Suprapubic skin (tissue), 4 donors: ENCODE data around the gene CYB5B. TPM values are rescaled to one million over a fixed set of nuclear protein-coding genes. Genes with fewer than 3 reads are reported as not detected.

Experiments used
- DNase-seq, 2 donors: peaks; one replicate each; pipeline ENCODE4 v3.0.0-alpha.2; 2019; ENCODE audit warnings: low spot score in 2 of 2
- H3K27ac ChIP-seq: fragments of 200-600 bp; sonication (generic); one replicate; pipeline ENCODE4 v1.5.1; 2019
- H3K27me3 ChIP-seq: fragments of 200-600 bp; sonication (generic); one replicate; pipeline ENCODE4 v1.5.1; 2019
- H3K36me3 ChIP-seq: fragments of 200-600 bp; sonication (generic); one replicate; pipeline ENCODE4 v1.5.1; 2019
- H3K4me1 ChIP-seq: fragments of 200-600 bp; sonication (generic); one replicate; pipeline ENCODE4 v1.5.1; 2019
- H3K4me3 ChIP-seq: fragments of 200-600 bp; sonication (generic); one replicate; pipeline ENCODE4 v1.5.1; 2019; ENCODE audit warnings: mild to moderate bottlenecking
- H3K9me3 ChIP-seq: fragments of 200-600 bp; sonication (generic); one replicate; pipeline ENCODE4 v1.5.1; 2019
- CTCF ChIP-seq, 2 donors: fragments of 200-600 bp in 1 of 2; fragments of 450-650 bp in 1 of 2; sonication (generic) in 1 of 2; IDR thresholded peaks; one replicate each; pipeline ENCODE4 v1.5.1; 2016 to 2019; ENCODE audit warnings: antibody characterized with exemption in 2 of 2, mild to moderate bottlenecking in 1 of 2, moderate library complexity in 1 of 2
- EP300 ChIP-seq: sonication (generic); formaldehyde crosslinking; IDR thresholded peaks from one replicate; pipeline ENCODE4 v1.6.1; 2017; ENCODE audit warnings: antibody characterized with exemption
- POLR2A ChIP-seq, 2 donors: fragments of 450-650 bp; IDR thresholded peaks; one replicate each; pipeline ENCODE4 v1.6.1; 2017; ENCODE audit warnings: antibody characterized with exemption in 2 of 2, mild to moderate bottlenecking in 2 of 2, moderate library complexity in 2 of 2
- POLR2AphosphoS5 ChIP-seq, 3 donors: sonication (generic); formaldehyde crosslinking; IDR thresholded peaks; one replicate each; pipeline ENCODE4 v1.6.1; 2017; ENCODE audit warnings: antibody characterized with exemption in 3 of 3
- WGBS: methylation state at CpG from one replicate; pipeline ENCODE4 v1.1.5; 2018; 5-methylcytosine and 5-hydroxymethylcytosine counted together
- total RNA-seq, 4 donors: library from RNA; depleted of rRNA; stranded (reverse); fragments of >200 nt; gene quantifications; one replicate each; pipeline ENCODE4 v1.1.0, GENCODE V29; 2016

CYB5B gene
- total RNA-seq, 4 donors from 2014 or later = 33.2 to 69.1 (median 50.1) TPM

DNA sequence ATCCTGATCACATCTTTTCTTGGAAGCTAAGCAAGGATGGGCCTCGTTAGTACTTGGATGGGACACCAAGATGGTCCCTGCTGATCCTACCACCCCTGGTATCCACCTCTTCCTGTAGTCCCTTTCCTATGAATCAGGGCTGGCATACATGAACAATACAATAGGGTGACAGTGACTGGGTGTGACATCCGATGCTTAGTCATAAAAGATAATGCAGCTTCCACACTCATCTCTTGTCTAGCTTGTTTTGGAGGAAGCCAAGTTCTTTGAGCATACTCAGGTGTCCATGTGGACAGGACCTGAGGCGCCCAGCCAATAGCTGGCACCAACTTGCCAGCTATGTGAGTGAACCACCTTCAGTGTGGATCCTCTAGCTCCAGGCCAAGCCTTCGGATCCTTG, 78.8 kb downstream of the CYB5B start:
- DNase-seq = no peak
- 88% methylated on average over 4 of the region's 4 CpGs for whole genome bisulfite sequencing
- Histone ChIP-seq H3K4me1 (no peaks in the 10 kb centered on the region), H3K27ac (no peak overlapping the region), H3K27me3 (no peaks in the 10 kb centered on the region), H3K4me3 (no peak overlapping the region), H3K36me3 (no peaks in the 10 kb centered on the region), H3K9me3 (no peaks in the 10 kb centered on the region)
- TF ChIP-seq EP300 (no peak), CTCF (IDR thresholded peaks at IDR 0.05) (no peak), POLR2A (IDR thresholded peaks at IDR 0.05) (no peak), POLR2AphosphoS5 (IDR thresholded peaks at IDR 0.05) (no peak)

DNA sequence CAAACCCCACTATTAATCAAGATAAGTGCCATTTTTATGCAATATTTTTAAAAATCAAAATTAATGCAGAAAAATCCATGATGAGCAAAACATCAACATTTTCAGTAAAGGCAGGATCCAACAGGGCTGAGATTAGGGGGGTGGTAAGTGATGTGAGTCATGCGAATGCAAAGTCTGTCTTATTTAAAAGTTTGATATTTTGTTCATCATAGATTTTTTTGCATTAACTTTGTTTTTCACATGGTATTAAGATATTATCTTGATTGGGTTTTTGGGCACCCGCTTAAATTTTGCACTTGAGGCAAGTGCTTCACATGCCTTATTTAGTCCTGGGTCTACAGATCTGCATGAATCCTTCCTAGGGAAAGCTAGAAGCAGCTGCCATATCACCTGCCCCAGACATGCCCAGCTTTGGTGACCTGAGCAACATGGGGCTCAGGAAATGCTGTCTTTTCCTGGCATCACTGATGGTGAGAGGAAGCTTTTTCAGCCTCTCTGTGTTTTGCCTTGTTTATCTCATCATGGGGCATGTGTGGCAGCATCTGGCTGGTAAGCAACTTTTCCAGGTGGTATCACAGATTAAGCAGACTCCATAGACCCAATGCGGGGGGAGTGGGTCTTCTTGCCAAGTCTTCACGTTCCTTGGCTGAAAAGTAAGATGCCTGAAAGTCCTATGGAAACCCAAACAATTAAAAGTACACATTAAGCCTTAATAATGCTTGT, 83.8 kb downstream of the CYB5B start:
- DNase-seq = no peak
- WGBS = 65% methylated on average over 4 of the region's 4 CpGs
- H3K27ac ChIP-seq = no peak overlapping the region

DNA sequence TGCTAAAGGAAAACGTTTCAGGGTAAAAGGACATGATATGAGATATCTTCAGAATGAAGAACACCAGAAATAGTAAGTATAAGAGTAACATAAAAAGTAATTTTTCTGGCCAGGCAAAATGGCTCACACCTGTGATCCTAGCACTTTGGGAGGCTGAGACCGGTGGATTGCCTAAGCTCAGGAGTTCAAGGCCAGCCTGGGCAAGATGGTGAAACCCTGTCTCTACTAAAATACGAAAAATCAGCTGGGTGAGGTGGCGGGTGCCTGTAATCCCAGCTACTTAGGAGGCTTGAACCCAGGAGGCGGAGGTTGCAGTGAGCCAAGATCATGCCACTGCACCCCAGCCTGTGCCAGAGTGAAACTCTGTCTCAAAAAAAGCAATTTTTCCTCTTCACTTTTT, 84.7 kb downstream of the CYB5B start:
- Histone ChIP-seq H3K27ac (no peak overlapping the region), H3K27me3 (no peaks in the 10 kb centered on the region), H3K9me3 (no peaks in the 10 kb centered on the region), H3K36me3 (no peaks in the 10 kb centered on the region), H3K4me1 (peaks cover 12% of the 10 kb centered on the region), H3K4me3 (no peak overlapping the region)
- 89% methylated on average over 5 of the region's 5 CpGs for WGBS
- no peak for TF ChIP-seq EP300
- no peak for TF ChIP-seq POLR2AphosphoS5 (IDR thresholded peaks at IDR 0.05)
- no peak for TF ChIP-seq POLR2A (IDR thresholded peaks at IDR 0.05)
- no peak for TF ChIP-seq CTCF (IDR thresholded peaks at IDR 0.05)
- DNase-seq = no peak

More for the DNA sequence above, 83.8 kb downstream of the CYB5B start:
- no peak for TF ChIP-seq EP300
- TF ChIP-seq CTCF (IDR thresholded peaks at IDR 0.05) = no peak
- H3K4me1 ChIP-seq = peaks cover 3% of the 10 kb centered on the region
- H3K27me3 ChIP-seq = no peaks in the 10 kb centered on the region
- H3K4me3 ChIP-seq = no peak overlapping the region
- no peaks in the 10 kb centered on the region for H3K36me3 ChIP-seq
- H3K9me3 ChIP-seq = no peaks in the 10 kb centered on the region

GRCh38 chr16:69511651-69512050, 87.2 kb downstream of the CYB5B start:
- Histone ChIP-seq H3K4me1 (peaks cover 16% of the 10 kb centered on the region), H3K9me3 (no peaks in the 10 kb centered on the region), H3K27ac (no peak overlapping the region), H3K4me3 (no peak overlapping the region), H3K36me3 (no peaks in the 10 kb centered on the region), H3K27me3 (no peaks in the 10 kb centered on the region)
- 85% methylated on average over 4 of the region's 4 CpGs for WGBS
- no peak for DNase-seq
- no peak for TF ChIP-seq POLR2AphosphoS5 (IDR thresholded peaks at IDR 0.05)
- TF ChIP-seq CTCF (IDR thresholded peaks at IDR 0.05) = no peak
- TF ChIP-seq POLR2A (IDR thresholded peaks at IDR 0.05) = no peak
- TF ChIP-seq EP300 = no peak

- TF ChIP-seq EP300 (no peak), POLR2A (IDR thresholded peaks at IDR 0.05) (no peak), CTCF (IDR thresholded peaks at IDR 0.05) (no peak), POLR2AphosphoS5 (IDR thresholded peaks at IDR 0.05) (no peak)
- H3K36me3 ChIP-seq = no peaks in the 10 kb centered on the region
- H3K27me3 ChIP-seq = no peaks in the 10 kb centered on the region
- H3K4me3 ChIP-seq = no peak overlapping the region
- no peaks in the 10 kb centered on the region for H3K9me3 ChIP-seq
- 36% methylated on average over 2 of the region's 2 CpGs for WGBS
- no peak for DNase-seq
- peaks cover 16% of the 10 kb centered on the region for H3K4me1 ChIP-seq
- peak overlapping the region; percentile 36 for H3K27ac ChIP-seq
Observed at GRCh38 chr16:69513180-69513966, 89.0 kb downstream of the CYB5B start.
